H4 (cell line): ENCODE data around the gene SLC1A4. TPM values are rescaled to one million over a fixed set of nuclear protein-coding genes. Genes with fewer than 3 reads are reported as not detected.

ENCODE experiments used
- DNase-seq: peaks from one replicate; pipeline ENCODE4 v3.0.0-alpha.2; 2015; ENCODE audit warnings: low spot score
- total RNA-seq: library from RNA; depleted of rRNA; stranded (reverse); fragments of >200 nt; shearing (Covaris generic); gene quantifications from 2 replicates; pipeline ENCODE4 v1.2.3, GENCODE V29; 2014; rRNA removed

SLC1A4 gene
- total RNA-seq, 1 experiment from 2014 or later, result 27.0 TPM

GRCh38 chr2:65072181-65072970 is 83.2 kb downstream of the SLC1A4 start:
- DNase-seq, result no peak

Other genes with a start within 250 kb of the SLC1A4 start
- gene CEP68, start 67.0 kb downstream of the SLC1A4 start, total RNA-seq, result 5.4 and 6.1 TPM in 2 replicates
- 122 and 143 TPM in 2 replicates for gene RAB1A, start 140.7 kb downstream of the SLC1A4 start, total RNA-seq
- 28.0 and 45.3 TPM in 2 replicates for gene ACTR2, start 238.4 kb downstream of the SLC1A4 start, total RNA-seq